Measurements from ENCODE around the gene CLK1.
A peak's percentile ranks its signal among the peaks of the same experiment; 100 is the strongest.
"Not testable (repeated sequence)": the region's sequence is repeated elsewhere in the genome, so short reads cannot be mapped to it uniquely, and the experiment has no call there.

Gene CLK1

GRCh38 chr2:200864176-200865034 is at the start of gene CLK1:
CLK1 (minus strand) TSS chr2:200864658; CDS start chr2:200861862, 2,796 bp downstream.
- peak; percentile 91 to 97 for DNase-seq (ENCODE audit: low read depth in 2 of 2)

GRCh38 chr2:200913654-200914053 is 49.2 kb upstream of the CLK1 start:
- DNase-seq (ENCODE audit: low read depth in 2 of 2) = no peak

GRCh38 chr2:200909958-200910357 is 45.5 kb upstream of the CLK1 start:
- DNase-seq (ENCODE audit: low read depth in 2 of 2) = no peak

- peak; percentile 10 to 35 for DNase-seq (ENCODE audit: low read depth in 2 of 2)
Measured at GRCh38 chr2:200905618-200906296, 41.3 kb upstream of the CLK1 start.

- DNase-seq (ENCODE audit: low read depth in 2 of 2) = peak; percentile 45 to 60
Measured at GRCh38 chr2:200901459-200902072, 37.1 kb upstream of the CLK1 start.

GRCh38 chr2:200899482-200899881 is 35.0 kb upstream of the CLK1 start:
- DNase-seq (ENCODE audit: low read depth in 2 of 2) = no peak

- DNase-seq (ENCODE audit: low read depth in 2 of 2) = peak; percentile 96 to 97
Measured at GRCh38 chr2:200888704-200889625, 24.5 kb upstream of the CLK1 start, which contains the start of the genes NIF3L1 and PPIL3. NIF3L1 (plus strand) TSS chr2:200889371; CDS start chr2:200891944, 2,573 bp downstream. PPIL3 (minus strand) TSS chr2:200889077; CDS start chr2:200887615, 1,462 bp downstream.

GRCh38 chr2:200881715-200882249 is 17.3 kb upstream of the CLK1 start:
- DNase-seq (ENCODE audit: low read depth in 2 of 2) = not testable (repeated sequence)

GRCh38 chr2:200878289-200878880 is 13.9 kb upstream of the CLK1 start:
- DNase-seq (ENCODE audit: low read depth in 2 of 2) = no peak

- DNase-seq (ENCODE audit: low read depth in 2 of 2) = no peak
Measured at GRCh38 chr2:200877443-200877842, 13.0 kb upstream of the CLK1 start.

GRCh38 chr2:200873560-200873959 is 9.1 kb upstream of the CLK1 start:
- no peak for DNase-seq (ENCODE audit: low read depth in 2 of 2)

GRCh38 chr2:200871151-200871550 is 6.7 kb upstream of the CLK1 start:
- no peak for DNase-seq (ENCODE audit: low read depth in 2 of 2)

GRCh38 chr2:200869014-200869413 is 4.6 kb upstream of the CLK1 start:
- DNase-seq (ENCODE audit: low read depth in 2 of 2) = no peak

GRCh38 chr2:200863782-200864175 is 679 bp downstream of the CLK1 start:
- no peak for DNase-seq (ENCODE audit: low read depth in 2 of 2)

GRCh38 chr2:200862532-200863000 is 1.9 kb downstream of the CLK1 start:
- DNase-seq (ENCODE audit: low read depth in 2 of 2) = peak; percentile 65 to 66

GRCh38 chr2:200861617-200862155 is 2.8 kb downstream of the CLK1 start:
- no peak for DNase-seq (ENCODE audit: low read depth in 2 of 2)

- no peak for DNase-seq (ENCODE audit: low read depth in 2 of 2)
Measured at GRCh38 chr2:200860092-200860795, 4.2 kb downstream of the CLK1 start.

GRCh38 chr2:200856806-200857205 is 7.7 kb downstream of the CLK1 start:
- DNase-seq (ENCODE audit: low read depth in 2 of 2) = no peak

GRCh38 chr2:200852605-200853004 is 11.9 kb downstream of the CLK1 start:
- DNase-seq (ENCODE audit: low read depth in 2 of 2) = no peak

All from stimulated activated CD4-positive, alpha-beta T cell treated with anti-CD3 and anti-CD28 coated beads, Interleukin-15, amount 100 ng/mL, for 48 hours (primary cell).